Measurements from ENCODE around the gene PRELID3B.

- TF ChIP-seq, protein P1, sequence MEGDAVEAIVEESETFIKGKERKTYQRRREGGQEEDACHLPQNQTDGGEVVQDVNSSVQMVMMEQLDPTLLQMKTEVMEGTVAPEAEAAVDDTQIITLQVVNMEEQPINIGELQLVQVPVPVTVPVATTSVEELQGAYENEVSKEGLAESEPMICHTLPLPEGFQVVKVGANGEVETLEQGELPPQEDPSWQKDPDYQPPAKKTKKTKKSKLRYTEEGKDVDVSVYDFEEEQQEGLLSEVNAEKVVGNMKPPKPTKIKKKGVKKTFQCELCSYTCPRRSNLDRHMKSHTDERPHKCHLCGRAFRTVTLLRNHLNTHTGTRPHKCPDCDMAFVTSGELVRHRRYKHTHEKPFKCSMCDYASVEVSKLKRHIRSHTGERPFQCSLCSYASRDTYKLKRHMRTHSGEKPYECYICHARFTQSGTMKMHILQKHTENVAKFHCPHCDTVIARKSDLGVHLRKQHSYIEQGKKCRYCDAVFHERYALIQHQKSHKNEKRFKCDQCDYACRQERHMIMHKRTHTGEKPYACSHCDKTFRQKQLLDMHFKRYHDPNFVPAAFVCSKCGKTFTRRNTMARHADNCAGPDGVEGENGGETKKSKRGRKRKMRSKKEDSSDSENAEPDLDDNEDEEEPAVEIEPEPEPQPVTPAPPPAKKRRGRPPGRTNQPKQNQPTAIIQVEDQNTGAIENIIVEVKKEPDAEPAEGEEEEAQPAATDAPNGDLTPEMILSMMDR (IDR thresholded peaks at IDR 0.05; ENCODE audit: low read length): no peak
- no peak for TF ChIP-seq EZH2 (IDR thresholded peaks at IDR 0.05; ENCODE audit: borderline replicate concordance, low read length)
Observed at GRCh38 chr20:58991715-58992114, 50.9 kb downstream of the PRELID3B start.
